ENCODE data around the gene ITGB6.

The ITGB6 gene

DNA sequence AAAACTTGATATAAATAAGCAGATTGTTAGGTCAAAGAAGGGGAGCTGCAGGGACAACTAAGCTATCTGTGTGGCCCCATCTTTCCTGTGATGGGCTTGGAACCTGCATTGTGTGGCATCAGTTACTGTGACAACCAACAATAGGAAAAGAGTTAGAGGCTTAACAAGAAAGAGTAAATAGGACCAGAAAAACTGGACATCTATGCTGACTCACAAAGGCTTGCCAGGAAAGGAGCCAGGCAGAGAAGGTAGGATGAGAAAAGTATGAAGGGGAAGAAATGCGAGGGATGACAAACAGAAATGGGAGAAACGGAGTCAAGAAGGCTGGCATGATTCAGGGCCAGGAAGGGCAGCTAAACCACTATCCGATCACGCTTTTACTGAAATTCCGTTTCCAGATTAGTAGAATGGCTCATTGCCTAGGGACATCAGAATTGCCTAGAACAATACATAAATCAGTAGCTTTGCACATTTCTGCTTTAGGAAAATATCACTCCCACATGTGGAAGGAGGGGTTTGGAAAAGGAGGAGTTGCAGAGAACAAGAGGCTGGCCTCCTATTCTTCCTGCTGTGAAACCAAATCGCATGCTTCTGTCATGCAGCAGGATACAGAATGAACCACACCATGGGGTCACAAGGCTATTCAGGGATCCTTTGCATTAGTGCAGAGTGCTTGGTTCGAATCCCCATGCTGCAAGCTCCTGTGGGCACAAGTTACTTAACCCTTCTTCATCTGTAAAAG, 144.9 kb downstream of the ITGB6 start:
- no peak for DNase-seq (ENCODE audit: low read depth in 1 of 2, low spot score in 1 of 2)

DNA sequence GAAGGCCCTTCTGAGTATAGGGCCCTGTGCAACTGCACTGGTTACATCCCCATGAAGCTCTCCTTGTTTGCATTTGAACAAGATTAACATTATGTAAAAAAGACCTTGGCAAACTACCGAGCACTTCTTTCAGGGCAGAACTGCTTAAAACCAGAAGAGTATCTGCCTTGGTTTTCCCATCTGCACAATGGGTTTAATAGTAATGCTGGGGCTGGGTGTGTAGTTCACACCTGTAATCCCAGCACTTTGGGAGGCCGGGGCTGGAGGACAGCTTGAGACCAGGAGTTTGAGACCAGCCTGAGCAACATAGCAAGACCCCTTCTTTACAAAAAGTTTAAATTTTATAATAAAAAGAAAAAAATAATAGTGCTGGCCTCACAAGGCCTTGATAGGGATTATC, 146.1 kb downstream of the ITGB6 start:
- no peak for DNase-seq (ENCODE audit: low read depth in 1 of 2, low spot score in 1 of 2)

DNA sequence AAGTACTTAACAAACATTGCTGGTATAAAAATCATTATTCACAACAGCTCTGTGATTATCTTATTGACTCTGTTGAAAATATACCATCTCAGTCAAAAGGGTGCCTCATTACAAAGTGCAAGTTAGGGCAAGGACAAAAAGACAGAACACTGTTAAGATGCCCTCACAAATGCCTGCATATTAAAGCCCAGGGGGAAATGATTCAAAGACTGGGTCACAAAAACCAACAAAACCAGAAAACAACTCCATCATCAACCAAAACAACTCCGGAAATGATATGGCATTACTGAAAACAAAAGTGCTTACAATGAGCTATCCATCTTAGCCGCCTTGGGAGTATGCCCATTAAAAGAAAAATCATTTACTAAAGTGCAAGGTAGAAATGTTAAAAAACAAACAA, 147.5 kb downstream of the ITGB6 start:
- DNase-seq (ENCODE audit: low read depth in 1 of 2, low spot score in 1 of 2): no peak

DNA sequence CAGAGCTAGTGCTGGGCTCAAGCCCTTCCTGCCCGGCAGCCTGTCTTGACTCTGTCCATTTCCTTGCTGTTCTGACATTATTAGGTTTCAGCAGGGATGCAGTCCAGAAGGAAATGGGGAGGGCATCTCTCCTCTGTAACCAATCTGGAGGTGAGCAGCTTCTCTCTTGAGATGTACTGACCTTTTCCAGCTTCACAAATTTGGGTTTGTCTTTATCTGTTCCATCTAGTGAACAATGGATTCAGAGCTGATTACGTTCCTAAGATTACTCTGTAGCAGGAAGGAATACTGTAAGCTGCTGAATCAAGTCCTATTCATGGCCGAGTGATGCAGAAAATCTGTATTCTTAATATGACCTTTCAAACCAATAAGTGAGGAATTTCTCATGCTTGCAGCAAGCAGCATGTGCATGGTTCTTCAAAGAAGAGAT, 148.7 kb downstream of the ITGB6 start:
- DNase-seq (ENCODE audit: low read depth in 1 of 2, low spot score in 1 of 2): no peak

DNA sequence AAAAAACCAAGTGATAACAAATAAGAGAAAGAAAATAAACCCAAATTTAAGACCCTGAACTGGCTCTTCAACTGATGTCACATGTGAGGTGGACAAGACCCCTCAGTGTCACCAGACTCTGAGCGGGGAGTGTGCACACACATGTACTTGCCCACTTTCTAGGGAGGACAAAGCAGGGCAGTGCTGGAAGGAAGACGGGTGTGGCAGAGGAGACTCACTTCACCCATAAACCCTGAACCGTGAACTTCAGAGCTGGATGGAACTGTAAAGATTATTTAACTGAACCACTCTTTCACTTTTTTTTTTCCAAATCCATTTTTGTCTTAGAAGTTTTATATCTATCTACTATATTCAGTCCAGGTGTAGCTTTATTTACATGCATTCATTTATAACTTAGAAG, 149.9 kb downstream of the ITGB6 start:
- no peak for DNase-seq (ENCODE audit: low read depth in 1 of 2, low spot score in 1 of 2)
